HepG2 (cell line): ENCODE data around the gene SCYGR6. TPM values are rescaled to one million over a fixed set of nuclear protein-coding genes. Genes with fewer than 3 reads are reported as not detected.
A peak's percentile ranks its signal among the peaks of the same experiment; 100 is the strongest.

Experiments used
- AFF4 ChIP-seq: sonication (generic); formaldehyde crosslinking; IDR thresholded peaks from 2 replicates; pipeline ENCODE4 v1.4.0; 2020; ENCODE audit warnings: missing genetic modification reagents
- CENPX ChIP-seq: sonication (generic); formaldehyde crosslinking; IDR thresholded peaks from 2 replicates; pipeline ENCODE4 v1.9.0; 2021; ENCODE audit warnings: mild to moderate bottlenecking, missing genetic modification reagents, moderate library complexity
- CREM ChIP-seq, 2 experiments: sonication (generic) in 1 of 2; formaldehyde crosslinking in 1 of 2; IDR thresholded peaks; 2 replicates each; pipeline versions ENCODE4 v1.4.0 to v1.6.1; 2016 to 2020; ENCODE audit warnings: antibody characterized with exemption in 1 of 2, mild to moderate bottlenecking in 1 of 2, missing genetic modification reagents in 1 of 2
- ESRRA ChIP-seq: sonication (generic); formaldehyde crosslinking; IDR thresholded peaks from 2 replicates; pipeline ENCODE4 v1.5.1; 2020; ENCODE audit warnings: mild to moderate bottlenecking, low read depth, missing genetic modification reagents
- NR2C2 ChIP-seq: sonication (generic); formaldehyde crosslinking; IDR thresholded peaks from 2 replicates; pipeline ENCODE4 v1.4.0; 2020; ENCODE audit warnings: missing genetic modification reagents, mild to moderate bottlenecking, moderate library complexity, borderline replicate concordance
- NR2F1 ChIP-seq, 2 experiments: fragments of 450-650 bp in 1 of 2; formaldehyde crosslinking in 1 of 2; IDR thresholded peaks; 2 replicates each; pipeline versions ENCODE4 v1.5.0 to v1.6.1; 2016 to 2020; ENCODE audit warnings: mild to moderate bottlenecking in 1 of 2, missing compliant biosample characterization in 1 of 2, missing genetic modification reagents in 1 of 2, moderate library complexity in 1 of 2
- PRDM15 ChIP-seq: sonication (generic); formaldehyde crosslinking; IDR thresholded peaks from 2 replicates; pipeline ENCODE4 v1.4.0; 2020; ENCODE audit warnings: missing genetic modification reagents
- RAD21 ChIP-seq: fragments of 450-650 bp; formaldehyde crosslinking; IDR thresholded peaks from 2 replicates; pipeline ENCODE4 v1.5.0; 2020; ENCODE audit warnings: mild to moderate bottlenecking
- REPIN1 ChIP-seq: sonication (generic); formaldehyde crosslinking; IDR thresholded peaks from 2 replicates; pipeline ENCODE4 v1.8.0; 2022; ENCODE audit warnings: missing genetic modification reagents, low read depth, mild to moderate bottlenecking, borderline replicate concordance
- TFAP4 ChIP-seq: sonication (generic); IDR thresholded peaks from 2 replicates; pipeline ENCODE4 v1.6.1; 2016; ENCODE audit warnings: low read depth, borderline replicate concordance
- WIZ ChIP-seq: sonication (generic); formaldehyde crosslinking; IDR thresholded peaks from 2 replicates; pipeline ENCODE4 v1.5.1; 2020; ENCODE audit warnings: mild to moderate bottlenecking, missing genetic modification reagents
- ZBTB20 ChIP-seq: sonication (generic); formaldehyde crosslinking; IDR thresholded peaks from 2 replicates; pipeline ENCODE4 v1.8.1; 2023; ENCODE audit warnings: missing genetic modification reagents, low read depth, mild to moderate bottlenecking, borderline replicate concordance
- ZBTB43 ChIP-seq: sonication (generic); formaldehyde crosslinking; conservative IDR thresholded peaks from 2 replicates; pipeline ENCODE4 v1.4.0; 2020; ENCODE audit warnings: missing genetic modification reagents
- ZNF143 ChIP-seq: sonication (generic); formaldehyde crosslinking; IDR thresholded peaks from 2 replicates; pipeline ENCODE4 v1.4.0; 2020; ENCODE audit warnings: missing genetic modification reagents
- ZNF546 ChIP-seq: sonication (generic); formaldehyde crosslinking; conservative IDR thresholded peaks from 2 replicates; pipeline ENCODE4 v1.8.1; 2023; ENCODE audit warnings: mild to moderate bottlenecking, missing genetic modification reagents
- ZNF766 ChIP-seq: sonication (generic); formaldehyde crosslinking; IDR thresholded peaks from 2 replicates; pipeline ENCODE4 v1.5.0; 2020; ENCODE audit warnings: missing genetic modification reagents, borderline replicate concordance
- polyA plus RNA-seq, 8 experiments: library from polyadenylated mRNA; depleted of rRNA in 3 of 8; stranded (reverse) in 7 of 8; unstranded in 1 of 8; fragments of >200 nt; fragmentation: Illumina TruSeq in 4 of 8; extraction: Trizol in 4 of 8; gene quantifications; 2 replicates each; pipeline versions ENCODE4 v1.2.1 to v1.2.3, GENCODE V29; 2011 to 2016; ENCODE audit warnings: low read depth in 4 of 8, missing spikeins in 1 of 8, mixed read lengths in 1 of 8; ENCODE audit not compliant: insufficient read depth in 1 of 8
- total RNA-seq, 5 experiments: library from RNA; depleted of rRNA; stranded (reverse); fragments of >200 nt; fragmentation: Illumina TruSeq; extraction: Trizol; gene quantifications; 2 replicates each; pipeline ENCODE4 v1.2.3, GENCODE V29; 2016; ENCODE audit warnings: low read depth in 1 of 5

The SCYGR6 gene
- total and polyA plus RNA-seq, 2 of the 13 experiments (the other 11 are each of a cell fraction or from before 2014, with no cell fraction given): not detected

GRCh38 chr2:227706859-227707258, 17.7 kb downstream of the SCYGR6 start (continued):
- TF ChIP-seq ZBTB43 (CRISPR knock-in tag) (no peak), ZNF766 (no peak), WIZ (CRISPR knock-in tag) (no peak), ZBTB20 (no peak; the same call in 1 of the 2 replicates), AFF4 (CRISPR knock-in tag) (no peak), CENPX (CRISPR knock-in tag) (no peak), ESRRA (CRISPR knock-in tag) (peak; percentile 96), NR2F1 (CRISPR knock-in tag; IDR thresholded peaks at IDR 0.05) (peak; percentile 83 to 85), ZNF143 (no peak), RAD21 (CRISPR knock-in tag) (no peak), PRDM15 (CRISPR knock-in tag) (no peak), CREM (IDR thresholded peaks at IDR 0.05) (peak; percentile 28; the same call in 1 of the 2 replicates), CREM (CRISPR knock-in tag; IDR thresholded peaks at IDR 0.05) (no peak), REPIN1 (CRISPR knock-in tag) (peak; percentile 79), NR2C2 (CRISPR knock-in tag) (peak; percentile 91), TFAP4 (peak; percentile 52; the same call in 1 of the 2 replicates), ZNF546 (CRISPR knock-in tag) (no peak)
